CD4-positive, alpha-beta T cell treated with Interleukin-17A for 4 hours (primary cell): ENCODE results near the gene OR7D4.
"Not testable (repeated sequence)": the region's sequence is repeated elsewhere in the genome, so short reads cannot be mapped to it uniquely, and the experiment has no call there.

Experiments used
- DNase-seq: peaks from one replicate; pipeline ENCODE4 v3.0.0-alpha.2; 2020; ENCODE audit warnings: mixed read lengths

OR7D4 gene

DNA sequence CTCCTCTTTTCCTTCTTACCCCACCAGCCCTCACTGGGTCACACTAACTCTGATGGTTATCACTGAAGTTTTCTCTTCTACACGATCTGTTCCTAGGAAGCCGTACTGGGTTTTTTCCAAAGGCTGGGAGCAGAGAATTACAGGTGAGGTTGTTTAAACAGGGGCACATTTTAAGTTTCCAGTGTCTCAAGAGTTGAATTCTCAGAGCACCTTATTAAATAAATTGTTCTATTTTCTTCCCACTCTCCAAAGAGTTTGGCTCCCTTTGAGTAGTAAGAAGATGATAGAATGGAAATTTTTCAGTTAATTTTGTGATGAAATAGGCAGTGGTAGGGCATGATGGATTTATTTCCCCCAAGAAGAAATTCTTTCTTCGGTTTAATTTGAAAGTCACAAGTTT, at the start of gene OR7D4:
Gene OR7D4, minus strand, starts transcription at position 101 of the 400 bp plus-strand sequence. CDS start 4,752 bp downstream, outside the sequence.
- no peak for DNase-seq

DNA sequence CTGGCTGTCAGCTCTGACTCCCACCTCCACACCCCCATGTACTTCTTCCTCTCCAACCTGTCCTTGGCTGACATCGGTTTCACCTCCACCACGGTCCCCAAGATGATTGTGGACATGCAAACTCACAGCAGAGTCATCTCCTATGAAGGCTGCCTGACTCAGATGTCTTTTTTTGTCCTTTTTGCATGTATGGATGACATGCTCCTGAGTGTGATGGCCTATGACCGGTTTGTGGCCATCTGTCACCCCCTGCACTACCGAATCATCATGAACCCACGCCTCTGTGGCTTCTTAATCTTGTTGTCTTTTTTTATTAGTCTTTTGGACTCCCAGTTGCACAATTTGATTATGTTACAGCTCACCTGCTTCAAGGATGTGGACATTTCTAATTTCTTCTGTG, 31.8 kb upstream of the OR7D4 start:
- DNase-seq = no peak

DNA sequence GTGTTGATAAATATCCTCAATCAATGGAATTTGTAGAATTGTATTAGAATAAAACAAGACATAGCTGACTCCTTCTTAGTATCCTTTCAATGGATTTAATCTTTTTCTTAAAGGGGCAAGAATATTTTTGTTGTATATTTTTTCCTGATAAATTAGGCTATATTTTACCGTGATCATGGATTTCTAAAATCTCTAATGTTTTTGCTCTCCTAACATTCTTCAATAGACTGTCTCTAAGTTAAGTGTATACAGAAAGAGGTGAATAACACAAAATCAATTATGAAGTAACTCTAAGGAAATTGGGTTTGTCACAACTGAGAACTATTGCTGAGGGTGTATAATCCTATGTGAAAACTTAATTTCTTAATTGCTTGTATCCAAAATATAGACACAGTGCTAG, 31.2 kb upstream of the OR7D4 start, which contains the start of gene OR7E24:
Gene OR7E24, plus strand, starts transcription at position 301 of the 400 bp plus-strand sequence. CDS start 114 bp downstream, outside the sequence.
- DNase-seq = no peak

DNA sequence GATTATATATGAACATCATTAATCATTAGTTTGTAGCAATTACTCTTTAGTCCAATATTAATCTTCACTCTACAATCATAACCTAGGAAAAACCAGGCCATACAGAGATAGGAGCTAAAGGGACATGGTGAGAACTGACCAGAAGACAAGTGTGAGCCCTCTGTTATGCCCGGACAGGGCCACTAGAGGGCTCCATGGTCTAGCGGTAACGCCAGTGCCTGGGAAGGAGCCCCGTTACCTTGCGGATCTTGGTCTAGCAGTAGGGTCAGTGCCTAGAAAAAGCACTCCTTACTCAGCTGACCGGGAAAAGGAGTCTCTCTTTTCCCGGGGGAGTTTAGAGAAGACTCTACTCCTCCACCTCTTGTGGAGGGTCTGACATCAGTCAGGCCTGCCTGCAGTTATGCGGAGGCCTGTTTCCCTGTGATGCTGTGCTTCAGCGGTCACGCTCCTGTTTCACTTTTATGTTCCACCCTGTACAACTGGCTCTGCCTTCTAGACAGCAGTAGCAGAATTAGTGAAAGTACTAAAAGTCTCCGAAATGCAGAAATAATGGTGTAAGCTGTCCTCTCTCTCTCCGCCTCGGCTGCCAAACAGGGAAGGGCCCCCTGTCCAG, 13.8 kb downstream of the OR7D4 start:
- DNase-seq = peak; percentile 69

DNA sequence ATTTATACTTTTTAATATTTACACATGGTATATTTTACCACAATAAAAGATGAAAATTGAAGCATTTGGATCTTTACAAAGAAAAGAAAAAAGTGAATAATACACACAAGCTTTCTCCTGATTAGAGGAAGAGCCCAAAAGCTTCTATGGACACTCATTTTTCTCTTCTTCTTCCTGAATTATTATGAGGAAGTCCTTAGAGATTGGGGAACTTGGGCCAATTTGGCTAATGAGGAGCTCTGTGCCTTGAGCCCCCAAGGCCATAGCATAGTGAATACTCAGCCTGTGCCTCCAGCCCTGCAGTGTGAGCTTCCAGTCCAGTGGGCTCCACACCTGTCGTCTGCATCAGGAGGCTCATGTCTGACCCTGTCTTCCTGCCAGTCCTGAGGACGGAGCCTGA, 21.3 kb downstream of the OR7D4 start:
- not testable (repeated sequence) for DNase-seq

DNA sequence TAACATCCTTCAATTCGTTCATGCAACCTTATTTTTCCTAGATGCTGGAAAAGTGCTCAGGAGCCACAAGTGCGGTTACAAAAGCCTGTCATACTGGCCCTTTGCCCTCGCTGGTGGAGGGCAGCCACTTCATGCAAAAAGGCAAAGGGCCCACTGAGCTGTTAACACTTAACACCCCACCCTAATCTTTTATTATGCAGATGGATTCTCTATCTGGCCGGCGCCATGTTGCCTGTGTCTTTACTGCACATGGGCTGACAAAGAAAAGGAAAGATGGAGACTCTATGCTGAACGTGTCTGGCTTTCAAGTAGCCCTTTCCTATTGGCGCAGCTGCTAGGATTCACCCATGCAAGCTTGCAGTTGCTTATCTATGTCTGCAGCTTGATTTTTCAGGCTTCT, 29.9 kb downstream of the OR7D4 start:
- DNase-seq = no peak

DNA sequence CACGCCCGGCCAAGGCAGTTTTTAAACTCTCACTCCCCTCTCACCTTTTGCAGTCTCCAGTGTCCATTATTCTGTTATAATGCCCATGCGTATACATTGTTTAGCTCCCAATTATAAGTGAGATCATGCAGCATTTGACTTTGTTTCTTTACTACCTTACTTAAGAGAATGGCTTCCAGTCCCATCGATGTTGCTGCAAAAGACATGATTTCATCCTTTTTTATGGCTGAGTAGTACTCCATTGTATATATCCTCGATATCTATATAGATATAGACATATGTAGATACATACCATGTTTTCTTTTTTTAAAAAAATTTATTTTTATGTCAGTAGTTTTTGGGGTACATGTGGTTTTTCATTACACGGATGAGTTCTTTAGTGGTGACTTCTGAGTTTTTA, 32.2 kb downstream of the OR7D4 start:
- DNase-seq = no peak

DNA sequence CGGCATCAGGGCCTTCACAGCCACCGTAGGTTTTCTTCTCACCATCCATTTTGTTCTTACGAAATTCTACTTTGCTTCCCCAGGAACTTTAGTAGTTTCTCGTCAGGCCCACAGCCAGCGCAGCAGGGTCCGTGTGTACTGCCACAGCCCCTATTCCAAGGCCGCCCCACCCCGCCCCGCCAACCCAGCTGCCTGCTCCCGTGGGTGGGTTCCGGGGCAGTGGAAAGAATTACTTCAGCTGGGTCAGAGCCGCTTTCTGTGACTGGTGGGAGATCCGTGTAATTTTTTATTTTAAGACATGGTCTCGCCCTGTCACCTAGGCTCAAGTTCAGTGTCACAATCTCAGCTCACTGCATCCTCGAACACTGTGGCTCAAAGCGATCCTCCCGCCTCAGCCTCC, 36.4 kb downstream of the OR7D4 start:
- DNase-seq = no peak

DNA sequence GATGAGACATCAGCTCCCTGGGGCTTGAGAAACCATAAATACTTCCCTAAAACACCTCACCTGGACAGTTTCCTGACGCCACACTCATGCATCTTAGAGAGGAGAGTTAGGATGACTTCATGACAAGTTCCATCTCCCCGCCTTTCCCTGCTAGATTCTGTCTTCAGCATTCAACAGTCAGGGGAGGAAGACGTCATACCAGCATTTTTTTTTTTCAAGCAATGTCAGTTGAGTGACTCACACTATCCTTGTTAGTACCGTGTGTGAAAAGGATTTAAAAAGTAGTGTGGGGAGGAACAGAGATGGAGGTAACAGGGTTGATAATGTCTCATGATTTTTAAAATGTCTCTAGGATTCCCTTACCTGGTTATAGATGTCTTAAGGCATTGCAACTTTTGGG, 40.5 kb downstream of the OR7D4 start, which contains the start of gene OR7D2:
Gene OR7D2, plus strand, starts transcription at position 79 of the 400 bp plus-strand sequence. CDS start 6,803 bp downstream, outside the sequence.
- no peak for DNase-seq

DNA sequence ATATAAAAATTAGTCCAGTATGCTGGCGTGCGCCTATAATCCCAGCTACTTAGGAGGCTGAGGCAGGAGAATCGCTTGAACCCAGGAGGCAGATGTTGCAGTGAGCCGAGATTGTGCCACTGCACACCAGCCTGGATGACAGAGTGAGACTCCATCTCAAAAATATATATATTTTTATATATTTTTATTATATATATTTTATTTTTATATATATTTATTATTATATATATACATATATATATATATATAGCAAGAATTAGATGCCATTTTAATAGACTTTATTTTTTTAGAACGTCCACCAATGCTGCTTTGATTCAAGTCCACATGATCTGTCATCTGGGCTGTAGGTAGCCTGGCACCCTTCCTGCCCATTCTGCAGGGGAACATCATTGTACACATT, 44.1 kb downstream of the OR7D4 start:
- no peak for DNase-seq

DNA sequence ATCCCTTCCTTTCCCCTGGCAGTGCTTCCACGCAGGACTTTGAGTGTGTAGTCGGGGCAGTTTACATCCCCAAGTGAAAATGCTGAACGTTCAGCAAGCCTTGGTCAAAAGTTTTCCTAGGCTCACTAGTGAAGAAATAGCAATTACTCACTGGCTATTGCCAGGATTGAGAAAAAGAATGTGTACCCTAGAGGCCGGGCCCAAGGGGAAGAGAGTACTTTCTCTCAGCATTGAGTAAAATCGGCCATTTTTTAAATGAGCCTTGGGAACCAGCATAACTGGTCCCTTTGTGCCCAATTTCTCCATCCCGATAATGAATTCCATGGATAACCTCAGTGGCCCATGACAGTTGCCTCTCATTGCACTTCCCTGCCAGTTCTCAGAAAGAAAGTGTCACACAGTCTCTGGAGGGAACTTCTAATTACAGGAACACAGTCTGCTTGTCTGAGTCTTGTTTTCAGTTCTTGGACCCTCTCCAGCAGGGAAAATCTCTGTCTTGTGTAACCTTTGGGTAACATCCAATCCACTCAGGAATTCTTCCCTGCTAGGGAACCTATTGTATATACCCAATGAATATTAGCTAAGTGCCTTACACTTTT, 47.9 kb downstream of the OR7D4 start:
- DNase-seq = no peak

DNA sequence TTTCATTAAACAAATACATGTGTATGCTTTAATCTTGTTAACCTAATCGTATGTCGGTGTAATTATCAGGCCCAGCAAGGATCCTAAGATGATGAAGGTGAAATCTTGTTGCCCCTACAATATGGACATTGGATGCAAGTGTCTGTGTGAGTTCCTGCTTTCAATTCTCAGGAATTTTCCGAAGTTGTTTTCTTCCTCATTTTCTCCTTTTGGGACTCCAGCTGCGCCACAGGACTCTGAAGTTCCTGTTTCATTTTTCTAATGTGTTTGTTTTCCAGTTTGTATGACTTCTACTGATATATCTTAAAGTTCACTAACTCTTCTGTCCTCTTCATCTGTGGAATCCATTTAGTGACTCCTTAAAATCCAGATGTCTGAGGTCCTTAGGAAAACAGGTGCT, 52.5 kb downstream of the OR7D4 start:
- no peak for DNase-seq

DNA sequence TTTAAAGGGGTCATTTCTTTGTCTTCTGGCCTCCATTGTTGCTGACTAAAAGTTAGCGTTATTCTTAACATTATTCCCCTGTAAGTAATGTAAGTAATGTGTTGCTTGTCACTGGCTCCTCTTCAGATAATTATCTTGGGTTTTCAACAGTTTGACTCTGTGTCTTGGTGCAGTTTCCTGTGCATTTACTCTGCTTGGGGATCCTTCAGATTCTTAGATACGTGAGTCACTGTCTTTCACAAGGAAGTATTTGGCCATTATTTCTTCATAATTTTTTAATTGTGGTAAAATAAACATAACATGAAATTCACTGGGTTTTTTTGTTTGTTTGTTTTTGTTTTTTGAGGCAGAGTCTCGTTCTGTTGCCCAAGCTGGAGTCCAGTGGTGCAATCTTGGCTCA, 54.1 kb downstream of the OR7D4 start:
- DNase-seq = no peak

DNA sequence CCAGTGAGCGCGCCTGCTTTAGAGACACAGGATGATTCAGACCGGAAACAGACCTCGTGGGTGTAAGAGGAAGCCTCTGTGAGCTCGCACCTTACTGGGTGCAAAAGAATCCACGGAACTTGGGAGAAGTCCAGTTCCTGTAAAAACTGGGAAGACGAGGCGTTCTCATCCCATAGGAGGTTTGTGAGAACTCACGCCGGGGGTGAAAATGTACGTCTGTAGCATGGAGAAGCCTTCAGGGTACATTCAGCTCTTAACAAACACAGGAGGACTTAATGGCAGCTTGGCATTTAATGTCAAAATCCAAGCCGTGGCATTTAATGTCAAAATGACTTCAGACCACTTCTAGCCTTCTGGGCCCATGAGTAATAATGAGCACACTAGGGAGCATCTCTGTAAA, 58.0 kb downstream of the OR7D4 start:
- DNase-seq = no peak
